HG02938 (cell line): Measurements from ENCODE around the gene TMEM35B.
"Not testable (repeated sequence)": the region's sequence is repeated elsewhere in the genome, so short reads cannot be mapped to it uniquely, and the experiment has no call there.

Experiments
- ATAC-seq: cut with Tn5 transposase; IDR thresholded peaks from one replicate; pipeline ENCODE4 v1.9.1; 2021; ENCODE audit warnings: mild to moderate bottlenecking, moderate library complexity; ENCODE audit not compliant: unreplicated experiment

Gene TMEM35B

DNA sequence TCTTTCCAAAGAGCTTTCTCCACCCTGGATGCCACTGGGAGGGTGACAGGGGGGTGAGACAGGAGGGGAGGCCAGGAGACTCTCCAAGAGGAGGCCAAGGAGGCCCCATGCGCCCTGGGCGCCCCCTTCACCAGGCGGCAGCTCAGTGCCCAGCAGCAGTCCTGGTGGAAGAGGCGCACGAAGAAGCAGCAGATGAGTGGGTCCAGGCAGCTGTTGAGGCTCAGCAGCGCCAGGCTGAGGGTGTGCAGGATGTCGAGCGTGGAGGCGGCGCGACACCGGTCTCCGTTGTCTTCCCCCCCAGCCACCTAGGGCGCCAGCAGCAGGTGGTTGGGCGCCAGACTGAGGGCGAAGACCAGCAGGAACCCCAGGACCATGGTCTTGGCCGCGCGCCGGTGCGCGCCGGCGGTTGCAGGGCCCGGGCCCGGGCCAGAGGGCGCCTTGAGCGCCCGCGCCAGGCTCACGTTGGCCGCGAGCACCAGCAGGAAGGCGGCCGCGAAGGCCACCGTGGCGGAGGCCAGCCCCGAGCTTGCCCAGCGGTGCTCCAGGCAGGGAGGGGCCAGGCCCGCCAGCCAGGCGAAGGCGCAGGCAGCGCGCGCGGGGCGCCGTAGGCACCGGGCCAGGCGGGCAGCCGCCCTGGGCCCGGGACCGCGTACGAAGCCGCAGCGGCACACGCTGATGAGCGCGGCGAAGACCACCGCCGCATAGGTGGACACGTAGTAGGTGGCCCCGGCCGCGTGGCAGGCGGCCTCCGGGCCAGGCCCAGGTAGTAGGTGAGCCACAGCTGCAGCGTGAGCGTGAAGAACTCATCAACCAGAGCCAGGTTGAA lies 8.6 kb downstream of the TMEM35B start:
- ATAC-seq, result no peak

DNA sequence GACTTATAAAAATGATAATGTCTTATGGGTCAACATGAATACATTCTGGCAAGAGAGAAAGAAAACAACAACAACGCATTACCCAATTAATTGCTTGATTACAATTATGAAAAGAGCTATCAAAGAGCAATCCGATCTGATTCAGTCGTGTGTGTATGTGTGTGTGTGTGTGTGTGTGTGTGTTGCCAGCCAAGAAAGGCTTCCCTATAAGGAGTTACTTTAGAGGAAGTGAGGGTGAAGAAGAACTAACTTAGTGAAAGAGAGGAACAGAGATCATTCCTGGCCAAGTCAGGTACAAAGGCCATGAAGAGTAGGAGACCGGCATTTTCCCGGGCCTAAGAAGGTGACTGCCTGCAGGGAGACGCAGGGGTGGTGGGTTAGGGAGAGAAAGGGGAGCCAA lies 9.4 kb downstream of the TMEM35B start:
- ATAC-seq, result no peak

DNA sequence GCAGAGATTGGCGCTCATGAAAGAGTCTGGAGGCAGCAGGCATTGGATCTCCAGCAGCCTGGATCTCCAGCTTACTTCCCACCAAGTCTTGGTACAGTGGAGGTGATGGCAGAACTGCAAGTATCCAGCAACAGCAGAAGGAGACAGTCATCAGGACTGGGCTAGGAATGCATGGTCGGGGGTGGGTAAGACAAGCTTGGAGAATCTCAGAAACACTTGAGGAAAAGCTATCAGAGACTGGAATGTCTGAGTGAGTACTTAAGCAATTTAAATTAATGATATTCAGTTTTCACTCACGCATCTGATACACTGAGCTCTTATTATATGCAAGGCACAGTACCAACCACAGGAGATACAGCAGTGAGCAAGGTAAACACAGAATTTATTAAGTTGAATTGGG lies 9.8 kb downstream of the TMEM35B start:
- no peak for ATAC-seq

DNA sequence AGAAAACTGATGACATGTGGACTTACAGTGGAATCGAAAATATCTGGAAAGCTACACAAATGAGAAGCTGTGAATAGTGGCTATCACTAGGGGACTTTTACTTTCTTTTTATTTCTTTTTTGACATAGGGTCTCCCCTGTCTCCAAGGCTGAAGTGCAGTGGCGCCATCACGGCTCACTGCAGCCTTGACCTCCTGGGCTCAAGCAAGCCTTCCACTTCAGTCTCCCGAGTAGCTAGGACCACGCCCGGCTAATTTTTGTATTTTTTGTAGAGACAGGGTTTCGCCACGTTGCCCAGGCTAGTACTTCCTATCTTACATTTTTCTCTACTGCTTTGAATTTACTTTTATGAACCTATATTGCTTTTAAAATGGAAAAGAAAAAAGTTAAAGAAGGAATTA lies 10.5 kb downstream of the TMEM35B start:
- no peak for ATAC-seq

DNA sequence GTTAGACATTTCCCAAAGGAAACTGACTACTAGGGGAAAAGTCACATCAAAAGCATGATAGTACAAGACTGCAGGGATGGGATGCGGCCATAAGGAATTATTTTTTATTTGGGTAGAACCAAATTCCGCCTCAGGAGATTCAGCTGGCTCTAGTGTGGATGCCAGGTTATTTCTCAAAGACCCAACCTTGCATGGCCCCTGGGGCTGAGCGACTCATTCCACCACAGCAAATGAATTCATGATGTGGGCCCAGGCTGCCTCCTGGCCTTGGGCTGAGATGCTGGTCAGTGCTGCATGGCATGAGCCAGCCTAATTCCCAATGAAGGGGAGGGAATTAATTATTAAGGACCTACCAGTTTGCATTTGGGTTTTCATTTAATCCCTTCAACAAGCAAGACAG lies 11.8 kb downstream of the TMEM35B start:
- no peak for ATAC-seq

DNA sequence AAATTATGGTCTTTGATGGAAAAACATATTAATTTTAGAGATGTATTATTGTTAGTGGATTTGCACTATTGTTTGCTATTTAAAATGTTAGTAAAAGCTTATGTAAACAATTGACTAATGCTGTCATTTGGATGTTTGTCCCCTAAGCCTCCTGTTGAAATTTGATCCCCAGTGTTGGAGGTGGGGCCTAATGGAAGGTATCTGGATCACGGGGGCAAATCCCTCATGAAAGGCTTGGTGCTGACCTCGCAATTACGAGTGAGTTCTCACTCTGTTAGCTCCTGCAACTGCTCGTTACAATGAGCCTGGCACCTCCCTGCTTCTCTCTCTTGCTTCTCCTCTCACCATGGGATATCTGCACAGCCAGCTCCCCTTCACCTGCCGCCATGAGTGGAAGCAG lies 14.3 kb downstream of the TMEM35B start:
- no peak for ATAC-seq

DNA sequence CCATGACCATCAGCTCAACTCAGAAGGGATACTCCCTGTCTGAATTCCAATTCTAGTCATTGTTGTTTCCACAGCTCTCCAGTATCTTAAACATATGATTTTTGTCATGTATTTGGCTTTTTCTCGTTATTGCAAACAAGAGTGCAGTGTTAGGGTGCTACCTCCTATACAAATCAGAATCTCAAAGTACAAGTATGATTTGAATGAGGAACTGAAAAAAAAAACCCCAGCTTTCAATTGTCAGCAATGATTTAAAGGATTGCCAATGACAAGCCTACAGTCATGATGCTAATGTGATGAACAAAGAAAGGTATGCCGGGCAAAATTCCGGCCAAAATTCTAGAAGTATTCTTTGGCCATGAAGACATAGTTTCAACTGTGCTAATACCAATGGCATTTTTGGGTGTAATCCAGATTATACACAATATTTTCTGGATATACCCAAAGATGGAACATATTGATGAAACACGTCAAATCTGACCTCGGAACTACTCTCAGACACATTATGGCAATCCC lies 14.9 kb downstream of the TMEM35B start:
- ATAC-seq, result no peak

DNA sequence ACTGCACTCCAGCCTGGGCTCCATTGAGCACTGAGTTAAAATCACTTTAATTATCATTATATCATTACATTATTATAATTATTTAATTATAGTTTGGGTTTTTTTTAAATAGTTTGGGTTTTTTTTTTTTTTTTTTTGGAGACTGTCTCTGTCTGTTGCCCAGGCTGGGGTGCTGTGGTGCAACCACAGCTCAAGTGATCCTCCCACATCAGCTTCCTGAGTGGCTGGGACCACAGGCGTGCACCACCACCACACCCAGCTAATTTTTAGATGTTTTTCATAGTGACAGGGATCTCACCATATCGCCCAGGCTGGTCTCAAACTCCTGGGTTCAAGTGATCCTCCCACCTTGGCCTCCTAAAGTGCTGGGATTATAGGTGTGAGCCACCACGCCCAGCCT lies 16.9 kb downstream of the TMEM35B start:
- ATAC-seq, result not testable (repeated sequence)

DNA sequence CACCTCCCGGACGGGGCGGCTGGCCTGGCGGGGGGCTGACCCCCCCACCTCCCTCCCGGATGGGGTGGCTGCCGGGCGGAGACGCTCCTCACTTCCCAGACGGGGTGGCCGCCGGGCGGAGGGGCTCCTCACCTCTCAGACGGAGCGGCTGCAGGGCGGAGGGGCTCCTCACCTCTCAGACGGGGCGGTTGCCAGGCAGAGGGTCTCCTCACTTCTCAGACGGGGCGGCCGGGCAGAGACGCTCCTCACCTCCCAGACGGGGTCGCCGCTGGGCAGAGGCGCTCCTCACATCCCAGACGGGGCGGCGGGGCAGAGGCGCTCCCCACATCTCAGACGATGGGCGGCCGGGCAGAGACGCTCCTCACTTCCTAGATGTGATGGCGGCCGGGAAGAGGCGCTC lies 17.5 kb downstream of the TMEM35B start:
- ATAC-seq, result not testable (repeated sequence)

DNA sequence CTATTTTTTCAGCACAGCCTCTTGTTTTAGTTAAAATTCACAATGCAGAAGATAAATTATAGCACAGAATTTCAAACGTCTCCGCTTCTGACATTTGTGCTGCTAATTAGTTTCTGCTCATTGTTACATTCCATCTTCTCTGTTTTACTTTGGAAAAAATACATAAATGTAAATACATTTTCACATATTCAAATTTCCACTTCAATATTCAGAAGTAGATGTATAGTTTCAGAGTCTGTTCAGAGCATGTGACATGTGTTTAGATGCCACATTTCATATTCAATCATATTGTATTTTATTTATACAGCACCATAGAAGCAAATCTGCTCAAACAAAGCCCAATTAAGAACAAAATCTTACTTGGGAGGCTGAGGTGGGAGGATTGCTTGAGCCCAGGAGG lies 19.6 kb downstream of the TMEM35B start:
- no peak for ATAC-seq

DNA sequence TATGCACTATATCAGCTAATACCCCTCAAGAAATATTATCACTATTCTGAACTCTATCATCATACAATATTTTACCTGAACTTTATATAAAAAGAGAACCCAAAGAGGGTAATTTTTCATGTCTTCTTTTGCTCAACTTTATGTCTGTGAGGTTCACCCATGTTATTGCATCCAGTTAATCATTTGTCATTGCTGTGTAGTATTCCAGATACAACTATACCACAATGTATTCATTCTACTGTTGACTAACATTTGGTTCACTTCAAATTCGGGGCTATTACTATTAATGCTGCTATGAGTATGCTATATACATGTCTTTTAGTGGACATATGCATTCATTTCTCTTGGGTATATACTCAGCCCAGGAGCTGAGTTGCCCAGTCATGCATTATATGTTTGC lies 34.7 kb downstream of the TMEM35B start:
- no peak for ATAC-seq

DNA sequence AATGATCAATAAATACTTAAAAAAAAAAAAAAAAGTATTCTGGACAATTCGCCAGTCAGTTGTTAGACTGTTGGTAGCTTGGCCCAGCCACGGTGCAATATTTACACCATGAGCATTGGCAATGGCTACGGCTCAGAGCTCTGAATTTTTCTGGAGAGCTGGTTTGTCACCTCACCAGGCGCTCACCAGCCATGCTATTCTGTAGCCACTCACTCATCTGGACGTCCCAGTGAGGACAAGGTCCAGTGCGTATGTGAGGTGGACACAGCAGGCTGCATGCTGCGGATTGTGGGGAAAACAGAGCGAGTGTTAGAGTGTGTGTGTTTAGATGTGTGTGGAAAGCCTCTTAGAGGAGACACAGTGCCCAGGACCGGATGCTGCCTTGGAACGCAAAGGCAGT lies 36.4 kb downstream of the TMEM35B start:
- ATAC-seq, result not testable (repeated sequence)

DNA sequence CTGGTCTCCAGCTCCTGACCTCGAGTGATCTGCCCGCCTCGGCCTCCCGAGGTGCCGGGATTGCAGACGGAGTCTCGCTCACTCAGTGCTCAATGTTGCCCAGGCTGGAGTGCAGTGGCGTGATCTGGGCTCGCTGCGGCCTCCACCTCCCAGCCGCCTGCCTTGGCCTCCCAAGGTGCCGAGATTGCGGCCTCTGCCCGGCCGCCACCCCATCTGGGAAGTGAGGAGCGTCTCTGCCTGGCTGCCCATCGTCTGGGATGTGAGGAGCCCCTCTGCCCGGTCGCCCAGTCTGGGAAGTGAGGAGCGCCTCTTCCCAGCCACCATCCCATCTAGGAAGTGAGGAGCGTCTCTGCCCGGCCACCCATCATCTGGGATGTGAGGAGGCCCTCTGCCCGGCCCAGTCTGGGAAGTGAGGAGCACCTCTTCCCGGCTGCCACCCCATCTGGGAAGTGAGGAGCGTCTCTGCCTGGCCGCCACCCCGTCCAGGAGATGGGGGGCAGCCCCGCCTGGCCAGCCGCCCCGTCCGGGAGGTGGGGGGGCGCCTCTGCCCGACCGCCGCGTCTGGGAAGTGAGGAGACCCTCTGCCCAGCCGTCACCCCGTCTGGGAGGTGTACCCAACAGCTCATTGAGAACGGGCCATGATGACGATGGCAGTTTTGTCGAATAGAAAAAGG lies 37.4 kb downstream of the TMEM35B start:
- ATAC-seq, result not testable (repeated sequence)

DNA sequence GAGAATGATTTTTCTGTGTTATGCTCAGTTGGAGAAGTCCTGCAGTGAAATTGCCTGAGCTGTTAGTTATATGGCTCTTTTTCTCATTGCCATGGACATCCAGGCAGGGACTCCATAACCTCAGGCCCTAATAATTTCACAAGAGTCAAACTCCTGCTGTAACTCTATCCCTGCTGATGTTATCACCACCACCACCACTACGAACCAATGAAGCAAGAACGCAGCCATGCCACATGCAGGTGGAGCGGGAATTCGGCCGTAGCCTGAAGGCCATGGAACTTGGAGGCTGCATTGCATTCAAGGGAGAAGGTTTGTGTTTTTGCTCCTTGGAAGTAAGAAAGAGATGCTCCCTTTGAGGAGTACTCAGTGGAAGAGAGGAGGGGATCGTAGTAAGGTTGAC lies 38.9 kb downstream of the TMEM35B start:
- ATAC-seq, result no peak

DNA sequence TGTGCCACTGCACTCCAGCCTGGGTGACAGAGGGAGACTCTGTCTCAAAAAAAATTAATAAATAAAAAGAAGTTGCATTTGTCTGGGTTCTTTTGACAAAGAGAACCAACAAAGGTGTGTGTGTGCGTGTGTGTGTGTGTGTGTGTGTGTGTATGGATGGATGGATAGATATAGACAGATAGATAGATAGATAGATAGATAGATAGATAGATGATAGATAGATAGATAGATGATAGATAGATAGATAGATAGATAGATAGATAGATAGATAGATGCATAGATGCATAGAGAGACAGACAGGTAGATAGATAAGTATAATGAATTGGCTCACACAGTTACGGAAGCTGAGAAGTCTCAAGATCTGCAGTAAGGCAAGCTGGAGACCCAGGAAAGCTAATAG lies 43.3 kb downstream of the TMEM35B start:
- ATAC-seq, result not testable (repeated sequence)
